ENCODE results near the gene TNKS2. TPM values are rescaled to one million over a fixed set of nuclear protein-coding genes. Genes with fewer than 3 reads are reported as not detected.
A peak's percentile ranks its signal among the peaks of the same experiment; 100 is the strongest.

Gene TNKS2
- total and polyA plus RNA-seq, 2 experiments from 2014 or later, result 11.9 to 40.4 TPM

DNA sequence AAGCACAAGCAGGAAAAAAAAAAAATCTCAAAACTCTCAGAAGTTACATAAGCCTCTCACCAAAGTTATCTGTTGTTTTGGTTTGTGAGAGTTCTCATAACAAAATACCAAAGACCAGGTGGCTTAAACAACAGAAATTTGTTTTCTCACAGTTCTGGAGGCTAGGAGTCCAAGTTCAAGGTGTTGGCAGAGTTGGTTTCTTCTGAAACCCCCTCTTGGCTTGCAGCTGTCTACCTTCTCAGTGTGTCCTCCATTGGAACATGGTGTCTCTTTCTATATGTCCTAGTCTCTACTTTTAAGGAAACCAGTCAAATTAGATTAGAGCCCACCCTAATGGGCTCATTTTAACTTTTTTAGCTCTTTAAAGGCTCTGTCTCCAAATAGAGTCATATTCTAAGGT, 44.9 kb downstream of the TNKS2 start:
- no peak overlapping the region for H3K4me2 ChIP-seq
- H3K27me3 ChIP-seq, result no peaks in the 10 kb centered on the region
- no peak overlapping the region for H2AFZ ChIP-seq
- H3K79me2 ChIP-seq, result no peaks in the 10 kb centered on the region
- no peak for TF ChIP-seq EZH2phosphoT487 (IDR thresholded peaks at IDR 0.05; ENCODE audit: low read depth, severe bottlenecking, unreplicated experiment)
- H3K36me3 ChIP-seq (replicated peaks; ENCODE audit: insufficient read depth, low read depth), result no peaks in the 10 kb centered on the region
- no peaks in the 10 kb centered on the region for H3K4me1 ChIP-seq (ENCODE audit: insufficient read depth)
- no peaks in the 10 kb centered on the region for H4K20me1 ChIP-seq (ENCODE audit: insufficient read depth, poor library complexity, severe bottlenecking)
- no peak for DNase-seq (ENCODE audit: low spot score)
- H3K4me3 ChIP-seq, result no peak overlapping the region
- H3K27ac ChIP-seq, result no peak overlapping the region
- H3K9me2 ChIP-seq (replicated peaks; ENCODE audit: insufficient read depth), result no peaks in the 10 kb centered on the region
- no peaks in the 10 kb centered on the region for H3K9me3 ChIP-seq (ENCODE audit: low read depth)

DNA sequence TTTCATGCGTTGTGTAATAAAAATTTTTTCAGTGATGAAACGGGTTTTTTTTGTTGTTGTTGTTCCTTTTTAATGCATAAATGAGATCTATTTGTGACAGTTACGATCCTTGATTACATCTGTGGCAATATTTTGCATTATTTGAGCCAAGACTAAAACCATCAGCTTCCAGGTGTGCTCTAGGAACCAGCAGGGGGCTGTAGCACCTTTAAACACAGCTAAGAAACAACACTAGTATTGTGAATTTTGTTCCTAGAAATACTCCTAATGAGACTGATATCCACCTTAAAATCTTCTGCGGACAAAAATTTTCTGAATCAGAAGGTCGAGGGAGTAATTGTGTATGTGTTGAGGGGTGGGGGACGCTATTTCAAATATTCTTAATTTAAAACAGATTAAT, 58.4 kb downstream of the TNKS2 start:
- no peak overlapping the region for H2AFZ ChIP-seq
- no peaks in the 10 kb centered on the region for H3K79me2 ChIP-seq
- no peaks in the 10 kb centered on the region for H3K9me2 ChIP-seq (replicated peaks; ENCODE audit: insufficient read depth)
- peak; percentile 19 for DNase-seq (ENCODE audit: low spot score)
- WGBS (ENCODE audit: low lambda C conversion rate, missing lambda C conversion rate), result 87% methylated on average over 6 of the region's 6 CpGs
- H3K4me1 ChIP-seq (ENCODE audit: insufficient read depth), result no peaks in the 10 kb centered on the region
- no peak overlapping the region for H3K27ac ChIP-seq
- no peaks in the 10 kb centered on the region for H3K36me3 ChIP-seq (replicated peaks; ENCODE audit: insufficient read depth, low read depth)
- no peaks in the 10 kb centered on the region for H4K20me1 ChIP-seq (ENCODE audit: insufficient read depth, poor library complexity, severe bottlenecking)
- H3K27me3 ChIP-seq, result no peaks in the 10 kb centered on the region
- no peak overlapping the region for H3K4me2 ChIP-seq
- no peak overlapping the region for H3K4me3 ChIP-seq
- H3K9me3 ChIP-seq (ENCODE audit: low read depth), result no peaks in the 10 kb centered on the region
- TF ChIP-seq, protein P1, sequence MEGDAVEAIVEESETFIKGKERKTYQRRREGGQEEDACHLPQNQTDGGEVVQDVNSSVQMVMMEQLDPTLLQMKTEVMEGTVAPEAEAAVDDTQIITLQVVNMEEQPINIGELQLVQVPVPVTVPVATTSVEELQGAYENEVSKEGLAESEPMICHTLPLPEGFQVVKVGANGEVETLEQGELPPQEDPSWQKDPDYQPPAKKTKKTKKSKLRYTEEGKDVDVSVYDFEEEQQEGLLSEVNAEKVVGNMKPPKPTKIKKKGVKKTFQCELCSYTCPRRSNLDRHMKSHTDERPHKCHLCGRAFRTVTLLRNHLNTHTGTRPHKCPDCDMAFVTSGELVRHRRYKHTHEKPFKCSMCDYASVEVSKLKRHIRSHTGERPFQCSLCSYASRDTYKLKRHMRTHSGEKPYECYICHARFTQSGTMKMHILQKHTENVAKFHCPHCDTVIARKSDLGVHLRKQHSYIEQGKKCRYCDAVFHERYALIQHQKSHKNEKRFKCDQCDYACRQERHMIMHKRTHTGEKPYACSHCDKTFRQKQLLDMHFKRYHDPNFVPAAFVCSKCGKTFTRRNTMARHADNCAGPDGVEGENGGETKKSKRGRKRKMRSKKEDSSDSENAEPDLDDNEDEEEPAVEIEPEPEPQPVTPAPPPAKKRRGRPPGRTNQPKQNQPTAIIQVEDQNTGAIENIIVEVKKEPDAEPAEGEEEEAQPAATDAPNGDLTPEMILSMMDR (IDR thresholded peaks at IDR 0.05; ENCODE audit: poor library complexity), result peak; percentile 49
- TF ChIP-seq EZH2phosphoT487 (IDR thresholded peaks at IDR 0.05; ENCODE audit: low read depth, severe bottlenecking, unreplicated experiment) (no peak), EZH2 (IDR thresholded peaks at IDR 0.05; ENCODE audit: borderline replicate concordance) (no peak)

GRCh38 chr10:91860885-91861284, 62.7 kb downstream of the TNKS2 start:
- 86% methylated on average over 1 of the region's 1 CpG for WGBS (ENCODE audit: low lambda C conversion rate, missing lambda C conversion rate)
- H3K79me2 ChIP-seq, result no peaks in the 10 kb centered on the region

GRCh38 chr10:91864099-91864498, 65.9 kb downstream of the TNKS2 start:
- Histone ChIP-seq H3K27me3 (no peaks in the 10 kb centered on the region), H3K27ac (no peak overlapping the region), H3K4me3 (no peak overlapping the region), H2AFZ (no peak overlapping the region), H3K4me1 (ENCODE audit: insufficient read depth) (no peaks in the 10 kb centered on the region), H4K20me1 (ENCODE audit: insufficient read depth, poor library complexity, severe bottlenecking) (no peaks in the 10 kb centered on the region), H3K9me2 (replicated peaks; ENCODE audit: insufficient read depth) (no peaks in the 10 kb centered on the region), H3K36me3 (replicated peaks; ENCODE audit: insufficient read depth, low read depth) (peaks cover 5% of the 10 kb centered on the region), H3K79me2 (no peaks in the 10 kb centered on the region), H3K9me3 (ENCODE audit: low read depth) (no peaks in the 10 kb centered on the region), H3K4me2 (no peak overlapping the region)
- WGBS (ENCODE audit: low lambda C conversion rate, missing lambda C conversion rate), result 52% methylated on average over 2 of the region's 2 CpGs
- DNase-seq (ENCODE audit: low spot score), result no peak
- TF ChIP-seq EZH2phosphoT487 (IDR thresholded peaks at IDR 0.05; ENCODE audit: low read depth, severe bottlenecking, unreplicated experiment), result no peak
- TF ChIP-seq EZH2 (IDR thresholded peaks at IDR 0.05; ENCODE audit: borderline replicate concordance), result no peak
- TF ChIP-seq, protein P1 (IDR thresholded peaks at IDR 0.05; ENCODE audit: poor library complexity), result no peak

More at GRCh38 chr10:91860885-91861284, 62.7 kb downstream of the TNKS2 start:
- Histone ChIP-seq H2AFZ (no peak overlapping the region), H3K4me2 (no peak overlapping the region), H4K20me1 (ENCODE audit: insufficient read depth, poor library complexity, severe bottlenecking) (no peaks in the 10 kb centered on the region), H3K4me3 (no peak overlapping the region), H3K36me3 (replicated peaks; ENCODE audit: insufficient read depth, low read depth) (peaks cover 5% of the 10 kb centered on the region), H3K4me1 (ENCODE audit: insufficient read depth) (no peaks in the 10 kb centered on the region), H3K9me3 (ENCODE audit: low read depth) (no peaks in the 10 kb centered on the region), H3K9me2 (replicated peaks; ENCODE audit: insufficient read depth) (no peaks in the 10 kb centered on the region), H3K27ac (no peak overlapping the region), H3K27me3 (no peaks in the 10 kb centered on the region)
- no peak for DNase-seq (ENCODE audit: low spot score)
- TF ChIP-seq EZH2phosphoT487 (IDR thresholded peaks at IDR 0.05; ENCODE audit: low read depth, severe bottlenecking, unreplicated experiment), result no peak
- TF ChIP-seq, protein P1 (IDR thresholded peaks at IDR 0.05; ENCODE audit: poor library complexity), result no peak
- TF ChIP-seq EZH2 (IDR thresholded peaks at IDR 0.05; ENCODE audit: borderline replicate concordance), result no peak

Measured in hepatocyte (in vitro differentiated cells).